NCI-H1417 treated with DMSO at 0.1 percent for 48 hours (cell line): ENCODE data around the gene AGA.

Experiments used
- DNase-seq: peaks from one replicate; lab custom pipeline; 2025; lab: John Stamatoyannopoulos, UW

Gene AGA

GRCh38 chr4:177386278-177386815 is 55.9 kb downstream of the AGA start:
- DNase-seq: no peak

- DNase-seq: no peak
Measured at GRCh38 chr4:177385576-177386277, 56.5 kb downstream of the AGA start.

GRCh38 chr4:177384856-177385397 is 57.3 kb downstream of the AGA start:
- DNase-seq: no peak

DNA sequence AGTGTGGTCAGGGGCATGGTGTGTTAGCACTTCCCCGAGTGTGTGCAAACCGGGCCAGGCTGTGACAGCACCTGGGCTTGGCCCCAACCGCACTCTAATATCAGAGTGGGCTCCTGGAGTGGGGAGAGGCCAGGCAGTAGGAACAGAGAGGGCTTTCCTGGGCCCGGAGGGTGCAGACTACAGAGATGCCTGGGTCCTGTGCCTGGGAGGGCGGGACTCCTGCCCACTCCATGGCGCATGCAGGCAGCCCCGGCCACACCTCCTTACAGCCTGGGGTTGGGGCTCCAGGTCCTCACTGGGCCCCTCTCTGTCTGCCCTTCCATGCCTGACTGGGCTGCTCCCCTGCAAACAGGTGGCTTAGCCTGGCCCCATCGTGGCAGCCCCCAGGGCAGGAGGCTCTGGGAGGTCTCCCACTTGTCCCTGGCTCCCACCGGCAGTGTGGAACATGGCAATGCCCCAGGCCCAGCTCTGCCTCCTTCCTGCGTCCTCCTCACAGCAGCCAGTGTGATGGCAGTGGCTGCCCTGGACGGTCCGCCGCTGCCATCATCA is 60.4 kb downstream of the AGA start:
- DNase-seq: no peak
